HTERT RPE-1 (cell line): ENCODE measurements around the gene MIXL1.

Experiments used
- in situ Hi-C: fragments of 300-500 bp; cut with MboI; formaldehyde crosslinking; loops from 4 replicates; pipeline ENCODE4 v1.14.3; 2020; ENCODE audit warnings: low sequenced_read_pairs

The MIXL1 gene

DNA sequence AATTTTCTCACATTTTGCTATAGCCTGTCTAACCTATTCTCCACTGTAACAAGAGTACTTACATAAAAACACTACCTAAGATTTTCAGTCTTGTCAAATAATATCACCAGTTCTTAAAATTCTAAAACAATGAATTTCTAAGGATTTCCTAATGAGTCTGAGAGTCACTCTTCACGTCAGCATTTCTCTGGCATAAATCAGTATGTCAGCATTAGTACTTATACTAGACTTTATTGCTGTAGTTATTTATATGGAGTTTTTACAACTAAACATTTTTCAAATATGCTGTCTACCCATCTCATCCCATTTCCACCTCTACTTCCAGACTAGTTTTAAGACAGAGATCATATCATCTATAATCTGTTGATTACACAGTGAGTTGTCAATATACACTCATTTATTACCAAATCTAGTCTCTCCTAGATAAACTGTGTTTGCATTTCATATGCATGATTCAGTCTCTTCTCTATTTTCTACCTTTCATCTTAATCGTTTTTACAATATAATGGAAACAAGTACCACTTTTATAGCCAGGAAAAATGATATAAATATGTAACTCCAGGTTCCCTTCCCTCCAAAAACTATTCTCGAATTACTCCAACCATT is 52.7 kb downstream of the MIXL1 start:
- in situ Hi-C loops = no loop called here
